ENCODE results near the gene GPN1.
"Not testable (repeated sequence)": the region's sequence is repeated elsewhere in the genome, so short reads cannot be mapped to it uniquely, and the experiment has no call there.

Gene GPN1

DNA sequence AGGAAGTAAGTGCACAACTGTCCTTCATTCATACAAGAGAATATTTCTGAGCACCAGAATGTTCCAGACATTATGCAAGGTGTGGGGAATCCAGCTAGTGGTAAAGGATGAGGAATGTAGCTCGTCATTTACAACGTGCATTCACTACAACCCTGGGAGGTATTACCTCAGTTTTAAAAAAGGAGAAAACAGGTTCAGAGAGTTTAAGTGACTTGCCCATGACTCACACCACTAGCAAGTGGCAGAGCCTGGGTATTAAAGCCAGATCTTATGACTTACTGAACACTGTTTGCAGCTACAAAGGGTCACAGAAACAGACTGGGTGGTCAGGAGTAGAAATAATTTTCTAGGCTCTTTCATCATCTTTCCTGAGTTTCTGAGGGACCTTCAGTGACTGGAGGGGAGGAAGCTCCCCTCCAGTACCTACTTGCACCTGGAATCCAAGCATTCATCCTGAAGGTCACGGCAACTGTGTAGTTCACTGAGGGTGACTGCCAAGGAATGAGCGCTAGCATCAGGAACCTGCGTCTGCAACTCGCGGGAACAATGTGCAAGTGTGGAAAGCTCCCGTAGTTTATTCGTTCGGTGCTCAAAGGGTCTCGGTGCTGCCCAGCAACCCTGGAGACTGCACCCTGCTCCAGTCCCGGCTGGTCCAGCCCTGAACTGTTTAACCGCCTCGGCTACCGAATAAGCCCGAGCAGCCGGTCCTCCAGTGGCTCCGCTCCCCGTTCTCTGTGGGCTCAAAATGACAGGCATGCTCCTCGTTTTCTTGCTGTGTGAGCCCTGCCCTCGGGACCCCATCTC, 685 bp upstream of the GPN1 start:
- no peak for DNase-seq

DNA sequence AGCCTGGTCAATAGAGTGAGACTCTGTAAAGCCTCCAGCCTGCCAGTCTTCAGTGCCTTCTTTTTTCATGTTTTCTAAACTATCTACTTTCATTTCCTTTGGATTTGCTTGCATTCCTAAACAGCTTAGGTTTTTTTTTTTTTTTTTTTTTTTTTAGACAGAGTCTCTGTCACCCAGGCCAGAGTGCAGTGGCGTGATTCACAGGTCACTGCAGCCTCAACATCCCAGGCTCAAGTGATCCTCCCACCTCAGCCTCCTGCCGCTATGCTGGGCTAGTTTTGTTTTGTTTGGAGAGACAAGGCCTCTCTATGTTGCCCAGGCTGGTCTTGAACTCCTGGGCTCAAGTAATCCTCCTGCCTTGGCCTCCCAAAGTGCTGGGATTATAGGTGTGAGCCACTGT, 1.4 kb downstream of the GPN1 start:
- DNase-seq: not testable (repeated sequence)

DNA sequence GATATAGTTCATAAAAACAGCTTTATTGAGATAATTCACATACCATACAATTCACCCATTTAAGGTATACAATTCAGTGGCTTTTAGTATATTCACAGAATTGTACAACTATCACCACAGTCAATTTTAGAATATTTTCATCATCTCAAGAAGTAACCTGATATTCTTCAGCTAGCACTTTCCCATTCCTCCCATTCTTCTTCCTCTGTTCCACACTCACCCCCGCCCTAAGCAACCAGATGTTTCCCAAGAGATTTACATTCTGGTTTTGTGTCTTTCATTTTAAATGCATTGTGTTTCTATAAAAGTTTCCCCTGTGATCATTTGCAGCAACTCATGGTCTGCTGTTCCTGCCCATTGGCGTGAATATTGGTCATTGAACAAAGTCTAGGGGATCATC, 5.4 kb downstream of the GPN1 start:
- no peak for DNase-seq

DNA sequence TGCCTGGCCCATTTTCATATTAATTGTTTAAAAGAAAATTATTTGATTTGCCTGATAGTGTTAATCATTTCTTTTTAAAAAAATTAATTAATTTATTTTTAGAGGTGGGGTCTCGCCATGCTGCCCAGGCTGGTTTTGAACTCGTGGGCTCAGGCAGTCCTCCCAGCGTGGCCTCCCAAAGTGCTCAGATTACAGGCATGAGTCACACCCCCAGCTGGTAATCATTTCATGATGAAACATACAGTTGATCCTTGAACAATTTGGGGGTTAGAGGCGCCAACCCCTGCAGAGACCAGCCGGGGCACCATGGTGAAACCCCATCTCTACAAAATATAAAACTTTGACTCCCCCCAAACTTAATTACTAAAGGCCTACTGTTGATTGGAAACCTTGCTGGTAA, 7.9 kb downstream of the GPN1 start:
- no peak for DNase-seq

DNA sequence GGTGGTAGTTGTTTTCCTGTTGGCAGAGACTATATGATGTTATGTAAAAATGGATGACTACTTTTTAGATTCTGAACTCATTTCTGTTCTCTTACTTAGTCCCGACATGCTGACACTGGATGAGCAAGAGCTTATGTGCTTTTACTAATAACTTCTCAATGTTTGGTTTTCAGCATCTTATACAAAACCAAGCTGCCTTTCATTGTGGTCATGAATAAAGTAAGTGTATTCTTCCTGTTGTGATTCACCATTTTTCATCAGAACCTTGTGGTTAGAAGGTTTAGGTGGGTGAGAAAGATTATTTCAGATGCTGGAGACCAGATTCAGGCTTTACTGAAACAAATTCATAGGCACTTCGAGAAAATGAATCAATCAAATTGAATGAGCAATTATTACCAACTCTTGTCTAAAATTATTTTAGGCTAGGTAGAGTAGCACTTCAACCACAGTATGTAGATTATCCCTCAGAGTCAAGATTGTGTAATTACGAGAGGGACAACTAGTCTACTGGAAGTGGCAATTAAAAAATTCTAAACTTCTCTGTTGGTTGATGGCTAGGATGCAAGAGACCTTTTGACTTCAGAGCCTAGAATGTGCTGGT, 9.3 kb downstream of the GPN1 start:
- no peak for DNase-seq

DNA sequence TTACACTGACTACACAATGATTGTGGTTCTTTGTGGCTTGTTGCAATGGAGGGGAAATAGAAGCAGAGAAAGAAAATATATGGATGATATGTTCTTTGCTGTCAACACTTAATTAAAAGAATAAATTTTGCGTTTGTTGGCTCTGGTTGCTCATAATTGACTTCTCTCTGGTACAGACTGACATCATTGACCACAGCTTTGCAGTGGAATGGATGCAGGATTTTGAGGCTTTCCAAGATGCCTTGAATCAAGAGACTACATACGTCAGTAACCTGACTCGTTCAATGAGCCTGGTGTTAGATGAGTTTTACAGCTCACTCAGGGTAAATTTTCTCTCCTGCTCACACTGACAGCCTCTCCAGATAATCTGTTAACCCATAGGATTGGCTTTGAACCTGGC, 9.9 kb downstream of the GPN1 start:
- DNase-seq: no peak

DNA sequence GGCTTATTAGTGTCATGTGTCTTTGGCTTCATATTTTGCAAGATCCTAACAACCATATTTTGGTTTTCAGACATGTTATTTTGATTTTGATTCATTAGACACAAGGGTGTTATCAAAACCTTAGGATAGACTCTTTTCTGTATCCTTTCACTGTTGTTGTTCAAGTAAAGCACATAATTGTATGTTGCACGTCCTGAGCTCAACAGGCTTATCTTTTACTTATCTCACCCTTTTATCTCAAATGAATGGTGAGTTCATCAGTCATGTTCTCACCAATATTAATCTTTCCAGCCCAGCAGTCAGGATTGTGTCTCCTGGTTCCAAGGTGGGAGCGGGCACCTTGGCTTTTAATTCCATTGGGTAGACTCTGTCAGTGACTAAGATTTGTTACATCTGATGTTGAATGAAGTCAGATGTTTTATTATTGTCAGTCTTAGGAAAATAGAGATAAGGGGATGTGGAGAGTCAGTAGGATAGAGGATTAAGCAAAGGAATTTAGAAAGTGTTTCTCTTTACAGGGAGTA, 11.9 kb downstream of the GPN1 start:
- no peak for DNase-seq

DNA sequence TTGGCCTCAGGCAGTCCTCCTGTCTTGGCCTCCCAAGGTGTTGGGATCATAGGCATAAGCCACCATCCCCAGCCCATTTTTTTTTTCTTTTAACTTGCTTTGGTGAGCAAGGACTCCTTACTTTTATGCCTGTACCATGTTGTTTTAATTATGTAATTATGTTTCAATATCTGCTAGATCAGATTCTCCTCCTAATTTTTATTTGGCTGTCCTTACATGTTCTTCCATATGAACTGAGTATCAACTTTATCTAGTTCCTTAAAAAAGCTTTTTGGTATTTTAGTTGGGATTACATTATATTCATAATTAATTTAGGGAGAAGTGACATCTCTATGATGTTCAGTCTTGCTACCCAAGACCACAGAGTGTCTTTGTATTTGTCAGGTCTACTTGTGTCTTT, 16.3 kb downstream of the GPN1 start:
- DNase-seq: no peak

DNA sequence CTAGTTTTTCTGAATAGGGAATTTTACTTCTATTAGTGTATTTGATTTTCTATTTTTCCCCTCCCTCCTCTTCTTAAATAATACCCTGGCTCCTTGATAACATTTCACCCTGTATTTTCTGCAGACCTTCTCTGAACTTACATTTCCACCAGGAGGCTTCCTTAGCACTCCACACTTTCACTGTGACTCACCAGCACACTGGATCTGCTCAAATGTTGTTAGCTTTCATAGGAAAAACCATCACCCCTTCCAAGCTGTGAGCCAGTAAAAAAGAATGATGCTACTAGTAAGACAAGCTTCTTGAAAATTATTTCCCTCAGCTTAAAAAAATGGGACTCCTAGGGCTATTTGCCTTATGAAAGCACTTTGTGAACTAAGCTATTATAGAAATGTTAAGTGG, 18.4 kb downstream of the GPN1 start:
- DNase-seq: no peak

DNA sequence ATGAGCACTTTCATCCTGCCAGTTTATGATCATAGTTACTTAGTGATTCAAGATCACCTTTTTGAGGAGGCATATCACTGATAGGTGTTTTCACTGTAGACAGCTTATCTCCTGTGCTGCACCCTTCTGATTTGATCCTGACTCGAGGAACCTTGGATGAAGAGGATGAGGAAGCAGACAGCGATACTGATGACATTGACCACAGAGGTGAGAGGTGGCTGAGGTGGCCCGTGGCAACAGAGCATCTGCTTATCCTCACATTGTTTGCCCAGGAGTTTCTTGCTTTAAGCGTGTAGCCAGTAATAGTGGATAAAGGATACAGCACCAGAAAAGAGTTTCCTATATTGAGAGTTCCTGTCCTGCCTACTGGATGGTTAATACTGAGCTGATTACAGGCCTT, 18.9 kb downstream of the GPN1 start:
- no peak for DNase-seq

DNA sequence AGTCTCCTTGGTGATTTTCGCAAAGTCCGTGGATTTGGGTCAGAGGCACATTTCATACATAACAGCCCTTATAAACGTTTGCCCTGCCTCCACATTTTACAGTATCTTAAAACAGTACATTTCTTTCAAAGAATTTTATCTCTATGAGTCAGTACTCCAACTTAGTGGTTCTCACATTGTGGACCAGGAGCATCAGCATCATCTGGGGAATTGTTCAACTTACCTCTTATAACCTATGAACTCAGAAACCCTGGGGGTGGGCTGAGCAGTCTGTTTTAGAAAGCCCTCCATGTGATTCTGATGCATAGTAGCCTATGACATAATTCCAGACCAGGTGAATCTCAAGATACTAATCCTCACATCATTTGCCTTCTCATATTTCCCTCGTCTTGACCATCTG, 22.2 kb downstream of the GPN1 start:
- no peak for DNase-seq

DNA sequence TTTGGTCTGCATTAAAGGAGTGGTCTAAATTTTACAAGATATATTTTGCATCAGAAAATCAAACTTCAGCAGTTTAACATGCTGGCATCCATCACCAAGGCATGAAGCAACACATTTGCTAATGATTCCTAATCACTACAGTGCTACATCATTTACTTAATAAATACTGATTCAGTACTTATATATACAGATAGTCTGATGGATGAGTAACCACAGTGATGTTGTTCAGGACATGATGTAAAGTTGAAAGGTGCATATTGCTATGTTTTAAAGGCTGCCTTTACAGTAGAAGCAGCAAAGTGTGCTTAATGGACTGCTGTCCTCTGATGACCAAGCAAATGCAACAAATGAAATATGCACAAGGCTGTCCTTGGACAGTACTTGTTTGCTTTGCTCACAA, 23.5 kb downstream of the GPN1 start:
- DNase-seq: no peak

DNA sequence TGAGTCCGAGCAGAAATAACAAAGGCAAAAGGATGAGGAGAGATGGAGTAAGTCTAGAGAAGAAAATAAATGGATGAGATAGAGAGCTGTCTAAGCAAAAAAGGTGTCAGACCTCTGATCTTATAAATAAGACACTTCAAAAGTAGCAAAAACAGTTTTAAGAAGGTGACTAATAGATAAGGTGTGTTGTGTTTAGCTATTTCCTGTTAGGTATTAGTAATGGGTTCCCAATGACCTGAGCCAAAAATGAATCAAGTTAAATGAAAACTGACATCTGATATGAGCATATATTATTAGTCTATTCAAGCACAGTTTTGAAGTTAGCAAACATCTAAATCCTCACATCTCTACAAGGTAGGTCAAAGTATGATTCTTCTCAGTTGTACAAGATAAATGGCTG, 23.9 kb downstream of the GPN1 start:
- DNase-seq: no peak

DNA sequence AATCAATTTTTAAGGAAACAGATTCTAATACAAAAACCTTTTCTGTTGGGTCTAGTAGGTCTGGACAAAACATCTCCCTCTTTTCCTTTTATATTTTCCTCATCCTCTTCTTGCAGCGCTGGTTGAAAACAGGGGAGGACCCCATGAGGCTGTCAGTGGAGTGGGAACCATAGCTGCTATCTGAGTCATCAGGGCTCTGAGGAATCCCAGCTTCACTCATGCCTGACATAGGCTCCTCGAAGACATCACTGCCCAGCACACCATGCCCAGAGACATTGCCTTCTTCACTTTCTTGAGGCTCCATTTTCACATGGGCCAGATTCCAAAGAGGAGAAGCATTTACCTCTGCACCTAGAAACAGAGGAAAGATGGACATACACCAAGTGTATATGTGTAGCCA, 24.5 kb downstream of the GPN1 start:
- DNase-seq: no peak

DNA sequence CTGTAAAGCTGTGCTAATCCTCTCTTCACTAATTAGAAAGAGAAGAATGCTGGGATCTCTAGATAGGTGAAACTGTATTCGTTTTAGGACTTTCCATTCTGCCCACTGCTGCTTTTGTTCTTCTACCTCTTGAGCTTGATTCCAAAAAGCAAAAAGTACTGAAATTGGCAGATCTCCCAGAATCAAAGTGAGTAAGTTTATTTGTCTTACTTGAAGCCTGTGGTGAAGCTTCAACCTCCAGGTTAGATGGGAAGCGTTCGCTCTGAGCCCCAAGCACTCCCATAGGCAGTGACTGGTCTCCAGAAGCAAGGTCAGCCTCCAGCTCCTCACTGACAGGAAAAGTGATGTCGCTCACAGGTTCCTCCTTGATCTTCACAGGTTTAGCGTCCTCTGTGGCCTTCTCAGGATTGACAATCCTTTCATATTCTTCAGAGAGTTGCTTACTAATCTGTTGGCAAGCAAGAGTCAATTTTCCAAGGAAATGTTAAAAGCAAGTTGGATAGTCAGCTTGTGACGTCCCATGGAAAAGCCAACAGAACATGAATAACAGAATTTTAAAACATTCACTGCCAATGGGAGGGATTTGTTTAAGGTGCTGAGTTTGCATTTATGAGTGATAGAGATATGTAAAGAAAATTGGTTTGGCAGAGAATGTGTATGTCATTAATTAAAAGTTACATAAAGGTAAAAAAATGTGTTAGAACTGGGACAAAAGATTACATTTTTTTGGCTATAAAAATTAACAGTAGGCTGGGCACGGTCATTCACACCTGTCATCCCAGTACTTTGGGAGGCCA, 26.5 kb downstream of the GPN1 start:
- DNase-seq: no peak

DNA sequence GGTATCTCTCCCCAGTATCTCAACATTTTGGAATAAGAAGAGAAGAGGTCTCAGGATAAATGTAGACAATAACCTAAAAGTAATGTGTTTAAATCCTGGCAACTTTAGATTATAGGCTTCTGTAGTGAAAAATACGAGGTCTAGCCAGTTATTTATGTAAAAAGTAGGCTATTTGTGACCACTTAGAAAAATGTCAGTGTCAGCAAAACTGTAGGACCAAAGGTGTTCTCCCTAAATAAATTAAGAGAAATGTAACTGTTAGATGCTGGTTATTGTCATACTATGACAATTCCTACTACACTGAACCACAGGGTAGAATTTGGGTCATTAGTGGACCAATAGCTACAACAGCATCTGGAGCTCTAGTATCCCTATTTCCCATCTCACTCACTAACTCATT, 32.5 kb downstream of the GPN1 start:
- DNase-seq: no peak

DNA sequence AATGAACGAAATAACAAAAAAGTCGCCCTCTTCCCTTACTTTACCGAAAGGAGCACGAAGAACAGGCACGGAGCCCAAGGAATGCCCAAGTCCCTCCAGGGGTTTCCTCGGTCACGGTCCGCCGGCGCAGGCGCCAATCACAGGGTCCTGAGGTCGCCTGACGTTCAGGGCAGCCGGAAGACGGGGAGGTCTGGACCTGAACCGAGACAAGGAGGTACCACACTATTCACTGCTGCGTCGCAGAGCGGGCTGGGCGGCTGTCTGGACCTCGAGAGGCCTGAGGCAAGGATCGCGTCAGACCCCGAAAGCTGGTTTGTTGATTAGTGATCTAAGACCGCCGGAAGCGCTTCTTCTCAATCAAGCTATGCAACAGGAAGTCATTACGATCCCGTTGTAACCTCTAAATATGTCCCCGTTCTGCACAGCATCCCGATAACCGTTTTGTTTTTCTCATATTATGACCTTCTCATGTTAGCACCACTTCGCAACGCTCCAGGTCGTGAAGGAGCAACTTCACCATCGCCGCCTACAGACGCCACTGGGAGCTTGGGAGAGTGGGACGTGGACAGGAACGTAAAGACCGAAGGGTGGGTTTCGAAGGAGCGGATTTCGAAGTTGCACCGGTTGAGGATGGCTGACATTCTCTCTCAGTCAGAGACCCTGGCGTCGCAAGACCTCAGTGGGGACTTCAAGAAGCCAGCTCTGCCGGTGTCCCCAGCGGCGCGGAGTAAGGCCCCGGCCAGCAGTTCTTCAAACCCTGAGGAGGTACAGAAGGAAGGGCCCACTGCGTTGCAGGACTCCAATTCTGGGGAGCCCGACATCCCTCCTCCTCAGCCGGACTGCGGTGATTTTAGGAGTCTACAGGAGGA, 34.7 kb downstream of the GPN1 start, which contains the start of the genes SLC4A1AP and SUPT7L:
TSS of gene SLC4A1AP (plus strand) at position 605 of the 869 bp plus-strand sequence. CDS start at position 631, 26 bp downstream.
TSS of gene SUPT7L (minus strand) at position 330 of the 869 bp plus-strand sequence. CDS start 1,422 bp downstream, outside the sequence.
- DNase-seq: peak; percentile 41 to 61 (median 56)

DNA sequence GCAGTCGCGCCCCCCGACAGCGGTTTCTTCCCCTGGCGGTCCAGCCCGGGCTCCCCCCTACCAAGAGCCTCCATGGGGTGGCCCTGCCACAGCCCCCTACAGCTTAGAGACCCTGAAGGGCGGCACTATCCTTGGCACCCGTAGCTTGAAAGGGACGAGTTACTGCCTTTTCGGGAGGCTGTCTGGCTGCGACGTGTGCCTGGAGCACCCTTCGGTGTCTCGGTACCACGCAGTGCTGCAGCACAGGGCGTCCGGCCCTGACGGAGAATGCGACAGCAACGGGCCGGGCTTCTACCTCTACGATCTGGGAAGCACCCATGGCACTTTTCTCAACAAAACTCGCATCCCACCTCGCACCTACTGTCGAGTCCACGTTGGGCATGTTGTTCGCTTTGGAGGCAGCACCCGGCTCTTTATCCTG, 35.3 kb downstream of the GPN1 start:
- no peak for DNase-seq

DNA sequence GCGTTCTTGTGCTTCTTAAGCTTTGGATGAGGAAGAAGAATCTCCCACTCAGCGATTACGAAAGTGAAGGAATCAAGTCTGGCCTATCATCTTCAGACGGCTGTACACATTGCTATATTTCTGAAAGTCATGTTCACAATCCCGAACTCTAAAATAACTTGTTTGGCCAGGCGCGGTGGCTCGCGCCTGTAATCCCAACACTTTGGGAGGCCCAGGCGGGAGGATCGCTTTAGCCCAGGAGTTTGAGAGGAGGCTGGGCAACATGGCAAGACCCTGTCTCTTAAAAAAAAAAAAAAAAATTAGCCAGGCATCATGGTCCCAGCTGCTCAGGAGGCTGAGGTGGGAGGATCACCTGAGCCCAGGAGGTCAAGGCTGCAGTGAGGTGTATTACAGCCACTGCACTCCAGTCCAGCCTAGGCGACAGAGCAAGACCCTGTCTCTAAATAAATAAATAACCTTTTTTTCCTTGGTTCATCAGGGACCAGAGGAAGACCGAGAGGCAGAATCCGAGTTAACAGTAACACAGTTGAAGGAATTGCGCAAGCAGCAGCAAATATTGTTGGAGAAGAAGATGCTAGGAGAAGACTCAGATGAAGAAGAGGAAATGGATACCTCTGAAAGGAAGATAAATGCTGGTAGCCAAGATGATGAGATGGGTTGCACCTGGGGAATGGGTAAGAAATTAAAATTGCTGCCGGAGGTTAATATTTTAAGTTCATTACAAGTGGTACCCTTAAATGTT, 35.9 kb downstream of the GPN1 start:
- no peak for DNase-seq

DNA sequence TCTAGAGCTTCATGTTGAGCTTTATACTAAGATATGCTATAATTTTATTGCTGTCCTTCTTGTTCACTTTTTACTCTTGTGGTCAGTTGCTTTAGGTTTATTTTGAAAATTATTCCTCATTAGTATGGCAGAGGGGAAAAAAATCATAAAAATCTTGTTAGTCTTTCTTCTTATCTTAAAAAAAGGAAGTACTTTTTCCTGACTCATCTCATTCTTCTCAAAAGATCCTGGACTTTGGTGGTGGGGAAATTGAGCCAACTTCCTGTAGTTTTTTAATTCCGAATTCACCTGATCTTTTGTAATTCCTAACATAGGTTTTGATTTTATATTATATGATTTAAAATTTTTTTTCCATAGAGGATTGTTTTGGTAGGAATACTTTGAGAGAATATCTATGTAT, 38.6 kb downstream of the GPN1 start:
- DNase-seq: no peak

DNA sequence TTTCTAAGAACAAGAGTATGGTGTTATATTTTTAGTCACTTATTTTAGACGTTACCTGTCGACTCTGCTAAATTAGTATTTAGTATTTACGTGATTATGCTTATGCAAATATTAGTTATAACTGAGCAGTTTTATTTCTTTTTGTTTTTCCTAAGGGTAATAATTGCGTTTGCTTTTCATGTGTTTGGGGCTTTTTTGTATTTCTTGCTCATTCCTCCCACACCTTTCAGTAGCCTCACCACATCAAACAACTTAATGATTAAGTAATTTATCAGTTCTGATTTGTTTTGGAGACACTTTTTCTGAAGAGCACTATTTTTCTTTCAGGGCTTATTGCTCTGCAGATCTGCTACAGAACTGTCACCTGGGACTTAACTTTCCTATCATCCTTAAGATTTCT, 42.4 kb downstream of the GPN1 start:
- no peak for DNase-seq
